ENCODE measurements around the gene EMILIN2.
"Not testable (repeated sequence)": the region's sequence is repeated elsewhere in the genome, so short reads cannot be mapped to it uniquely, and the experiment has no call there.

Gene EMILIN2

DNA sequence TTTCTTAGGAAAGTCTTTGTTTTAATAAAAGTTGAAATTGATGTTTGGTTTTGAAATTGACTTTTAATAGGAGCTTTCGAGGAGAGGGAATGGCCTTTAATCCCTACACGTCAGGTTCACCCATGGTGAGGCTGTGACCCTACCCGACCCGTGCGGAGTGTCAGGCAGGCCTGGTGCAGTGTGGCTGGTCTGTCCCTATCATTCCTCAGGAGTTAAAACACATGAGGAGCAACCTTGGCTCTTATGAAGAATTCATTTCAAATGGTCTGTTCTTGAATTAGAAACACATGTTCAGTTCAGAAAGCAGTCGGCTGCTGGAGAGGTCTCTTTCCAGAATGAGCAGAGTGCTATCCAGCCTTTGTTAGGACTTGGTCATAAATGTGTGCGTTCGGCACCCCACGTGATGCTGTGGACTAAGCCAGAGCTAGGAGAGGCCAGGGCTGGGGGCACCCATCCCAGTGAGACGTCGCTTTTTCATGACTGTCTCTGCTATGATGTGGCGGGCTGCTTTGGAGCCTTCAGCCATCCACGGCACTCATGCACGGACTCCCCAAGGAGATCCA is 54.7 kb downstream of the EMILIN2 start:
- no peak for DNase-seq

DNA sequence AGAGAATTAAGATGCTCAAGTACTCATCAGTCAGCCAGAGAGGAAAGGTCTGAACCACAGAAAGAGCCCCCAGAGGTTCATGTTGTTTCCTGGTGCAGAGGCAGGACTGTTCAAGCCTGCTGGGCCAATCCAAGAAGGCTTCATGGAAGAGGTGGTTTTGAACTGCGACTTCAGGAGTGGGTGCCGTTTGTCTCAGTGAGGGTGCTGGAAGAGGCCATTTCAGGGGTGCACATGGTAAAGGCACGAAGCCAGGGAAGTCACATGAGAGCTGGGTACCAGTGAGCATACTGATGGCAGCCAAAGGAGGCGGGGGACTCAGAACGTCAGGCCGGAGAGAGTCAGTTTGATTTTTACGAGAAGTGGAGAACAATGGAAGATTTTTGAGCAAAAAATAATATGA is 55.5 kb downstream of the EMILIN2 start:
- DNase-seq = no peak

DNA sequence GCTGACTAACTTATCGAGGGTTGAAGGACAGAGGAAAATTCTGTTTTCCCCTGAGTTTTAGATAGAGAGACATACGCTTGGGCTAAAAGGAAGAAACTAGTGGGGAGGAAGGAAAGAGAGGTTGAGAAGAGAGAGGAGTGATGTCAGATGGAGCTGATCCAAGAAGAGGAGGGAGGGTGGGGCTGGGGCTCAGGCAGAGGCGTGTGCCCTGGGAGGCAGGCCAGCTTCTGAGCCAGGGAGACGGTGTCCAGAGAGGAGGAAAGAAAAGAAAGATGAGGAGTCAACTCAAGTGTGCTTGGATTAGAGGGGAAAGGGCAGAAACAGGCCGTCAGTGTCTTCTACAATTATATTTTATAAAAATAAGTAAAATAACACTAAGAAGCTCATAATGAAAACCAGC is 56.2 kb downstream of the EMILIN2 start:
- no peak for DNase-seq

DNA sequence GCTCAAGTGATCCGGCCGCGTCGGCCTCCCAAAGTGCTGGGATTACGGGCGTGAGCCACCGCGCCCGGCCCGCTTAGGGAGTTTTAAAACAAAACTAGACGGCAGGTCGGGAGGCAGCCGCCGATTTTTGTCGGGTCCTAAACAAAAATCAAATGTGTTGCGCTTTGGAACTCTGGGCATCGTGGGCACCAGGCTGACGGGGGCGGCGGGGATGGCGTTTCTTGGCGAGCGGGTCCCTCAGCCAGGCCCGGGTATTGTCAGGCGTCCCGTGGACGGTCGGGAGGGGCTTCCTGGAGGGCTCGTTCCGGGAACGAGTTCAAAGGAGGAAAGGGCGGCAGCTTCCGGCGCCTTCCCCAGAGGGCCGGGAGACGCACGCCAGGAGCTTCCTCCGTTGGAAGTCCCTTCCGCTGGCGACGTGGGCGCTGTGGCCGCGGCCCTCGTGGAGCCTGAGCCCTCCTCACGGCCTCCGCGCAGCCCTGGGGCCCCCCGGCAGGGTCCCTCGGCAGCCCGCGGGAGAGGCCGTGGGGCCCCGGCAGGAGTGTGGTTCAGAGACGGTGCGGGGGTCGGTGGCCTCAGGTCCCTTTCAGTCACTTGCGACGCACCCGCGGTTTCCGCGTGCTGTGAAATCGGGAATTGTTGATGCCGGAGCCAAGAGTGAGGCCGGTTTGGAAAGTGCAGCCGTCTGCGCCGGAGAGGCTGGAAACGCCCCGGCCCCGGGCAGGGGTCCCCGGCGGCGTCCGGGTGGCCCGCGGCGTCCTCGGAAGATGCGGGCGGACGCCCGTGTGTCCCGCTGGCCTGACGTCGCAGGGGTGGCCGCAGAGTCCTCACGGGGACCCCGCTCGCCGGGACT is 59.3 kb downstream of the EMILIN2 start:
- DNase-seq = peak; percentile 65 to 72

DNA sequence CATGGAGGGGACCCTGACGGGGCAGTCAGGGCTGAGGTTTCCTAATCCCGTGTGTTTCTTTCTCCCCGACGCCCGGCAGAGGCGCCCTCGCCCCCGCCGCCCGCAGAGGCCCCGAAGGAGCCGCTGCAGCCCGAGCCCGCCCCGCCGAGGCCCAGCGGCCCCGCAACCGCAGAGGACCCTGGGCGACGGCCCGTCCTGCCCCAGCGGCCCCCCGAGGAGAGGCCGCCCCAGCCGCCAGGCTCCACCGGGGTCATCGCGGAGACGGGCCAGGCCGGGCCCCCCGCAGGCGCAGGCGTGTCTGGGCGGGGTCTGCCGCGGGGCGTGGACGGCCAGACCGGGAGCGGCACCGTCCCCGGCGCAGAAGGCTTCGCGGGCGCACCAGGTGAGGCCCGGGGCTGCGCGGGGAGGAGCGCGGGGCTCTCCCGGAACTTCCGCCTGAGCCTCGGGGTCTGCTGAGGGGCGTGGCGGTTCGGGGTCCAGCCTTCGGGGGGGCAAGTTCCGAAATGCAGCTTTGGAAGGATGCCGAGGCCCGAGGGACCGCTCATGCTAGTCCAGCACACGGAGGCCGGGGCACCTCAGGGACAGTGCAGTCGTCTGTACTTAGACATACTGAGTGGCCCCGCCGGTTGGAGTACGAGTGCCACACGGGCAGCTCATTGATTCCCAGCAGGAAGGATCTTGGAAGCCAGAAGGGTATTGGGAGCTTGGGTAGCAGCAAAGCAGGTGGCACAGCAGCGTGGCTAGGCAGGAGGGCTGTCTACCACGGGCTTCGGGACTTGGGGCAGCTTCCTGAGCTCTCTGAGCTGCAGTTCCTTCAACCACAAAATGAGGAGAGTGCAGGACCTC is 60.1 kb downstream of the EMILIN2 start:
- DNase-seq = peak; percentile 57 to 61

DNA sequence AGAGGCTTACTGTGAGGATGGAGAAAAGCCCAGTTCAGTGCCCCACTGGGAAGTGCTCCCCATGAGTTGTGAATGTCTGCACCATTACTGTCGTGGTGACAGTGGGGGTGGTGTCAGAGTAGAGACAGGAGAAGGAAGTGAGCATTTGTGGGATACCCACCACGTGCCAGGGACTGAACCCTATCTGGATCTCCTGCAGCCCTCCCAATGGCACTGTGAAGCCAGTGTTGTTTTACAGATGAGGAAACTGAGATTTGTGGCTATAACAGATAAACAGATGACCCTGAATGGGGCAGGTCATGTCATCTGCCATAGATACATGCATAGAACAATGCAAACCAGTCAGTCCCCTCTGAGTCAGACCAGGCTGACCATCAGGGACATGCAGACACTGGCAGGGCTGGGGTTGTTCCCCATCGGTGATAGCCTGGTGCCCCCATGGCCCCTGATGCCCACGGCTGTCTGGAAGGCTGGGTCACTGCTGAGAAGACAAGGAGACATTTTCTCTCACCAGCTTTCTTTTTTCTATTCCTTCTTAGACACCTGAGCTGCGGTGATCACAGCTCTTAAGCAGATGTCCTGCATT is 60.8 kb downstream of the EMILIN2 start:
- DNase-seq = no peak

DNA sequence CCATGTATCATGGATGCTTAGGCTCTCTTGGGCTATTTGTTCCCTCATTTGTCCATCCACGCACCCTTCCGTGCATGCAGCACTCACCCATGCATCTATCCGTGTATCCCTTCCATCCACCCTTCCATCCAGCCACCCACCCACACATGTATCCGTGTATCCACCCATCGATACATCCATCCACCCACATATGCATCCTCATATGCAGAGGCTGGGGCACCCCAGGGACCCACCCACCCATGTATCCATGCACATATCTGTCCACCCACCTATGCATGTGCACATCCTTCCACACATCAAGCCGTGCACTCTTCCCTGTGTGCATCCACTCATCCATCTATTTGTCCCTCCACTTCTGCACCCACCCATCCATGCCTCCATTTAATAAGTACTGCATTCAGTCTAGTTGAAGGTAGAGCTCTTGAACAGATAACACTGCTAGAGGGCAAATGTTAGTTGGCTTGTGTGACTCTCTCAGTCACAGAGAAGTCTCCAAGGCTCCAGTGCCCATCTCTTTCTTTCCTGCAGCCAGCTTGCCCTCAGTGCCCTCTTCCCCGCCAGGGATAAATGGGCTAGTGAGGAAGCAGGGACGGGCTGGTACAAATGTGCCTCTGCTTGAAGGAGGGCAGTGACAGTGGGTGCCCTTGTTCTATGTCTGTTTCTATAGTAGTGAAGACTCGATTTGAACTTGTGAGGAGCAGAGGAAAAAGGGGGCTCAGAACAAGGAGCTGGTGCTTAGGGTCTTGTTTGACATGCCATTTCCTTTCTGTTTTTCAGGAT is 61.5 kb downstream of the EMILIN2 start:
- DNase-seq = no peak

DNA sequence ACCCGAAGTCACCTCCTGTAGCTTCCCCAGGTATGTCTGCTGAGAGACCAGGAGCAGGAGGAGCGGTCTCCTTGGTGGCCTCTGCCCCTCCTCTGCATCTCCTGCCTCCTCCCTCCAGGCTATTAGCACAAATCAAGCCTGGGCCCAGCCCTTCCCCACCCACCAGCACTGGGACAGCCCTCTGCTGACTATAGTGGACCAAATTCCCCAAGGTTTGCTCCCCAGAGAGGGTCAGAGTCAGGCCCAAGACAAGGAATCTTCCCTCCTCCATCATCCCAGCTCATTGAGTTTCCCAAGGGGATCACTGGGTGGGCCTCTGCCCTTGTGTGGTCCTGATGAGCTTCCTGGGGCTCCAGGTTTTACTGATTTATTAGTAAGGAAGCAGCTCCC is 62.1 kb downstream of the EMILIN2 start:
- DNase-seq = no peak

DNA sequence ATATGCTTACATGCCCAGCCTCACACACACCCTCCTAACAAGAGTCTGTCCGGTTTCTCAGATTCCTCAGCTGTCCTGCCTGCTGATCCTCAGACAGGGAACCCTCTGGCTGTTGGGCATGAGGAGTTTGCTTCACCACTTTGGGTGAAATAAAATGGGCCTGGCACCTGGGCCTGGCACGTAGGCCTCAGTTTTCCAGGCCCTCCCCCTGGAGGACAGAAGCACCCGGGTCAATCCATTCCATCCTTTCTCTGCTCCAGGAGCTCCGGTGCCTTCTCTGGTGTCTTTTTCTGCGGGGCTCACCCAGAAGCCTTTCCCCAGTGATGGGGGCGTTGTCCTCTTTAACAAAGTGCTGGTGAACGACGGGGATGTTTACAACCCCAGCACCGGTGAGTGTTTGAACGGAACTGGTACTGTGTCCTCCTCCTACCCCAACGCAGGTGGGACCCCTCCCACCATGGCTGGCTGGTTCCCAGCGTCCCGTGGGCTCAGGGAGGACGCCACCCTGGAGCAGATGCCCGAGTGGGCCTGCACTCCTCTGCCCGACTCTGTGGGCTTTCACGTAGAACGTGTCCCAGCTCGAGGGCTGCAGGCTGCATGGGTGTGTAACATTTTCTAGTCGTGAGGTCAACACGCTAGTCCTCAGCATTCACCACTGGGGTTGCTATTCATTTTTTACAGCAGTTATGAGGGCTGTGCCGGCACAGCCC is 62.8 kb downstream of the EMILIN2 start:
- DNase-seq = no peak

DNA sequence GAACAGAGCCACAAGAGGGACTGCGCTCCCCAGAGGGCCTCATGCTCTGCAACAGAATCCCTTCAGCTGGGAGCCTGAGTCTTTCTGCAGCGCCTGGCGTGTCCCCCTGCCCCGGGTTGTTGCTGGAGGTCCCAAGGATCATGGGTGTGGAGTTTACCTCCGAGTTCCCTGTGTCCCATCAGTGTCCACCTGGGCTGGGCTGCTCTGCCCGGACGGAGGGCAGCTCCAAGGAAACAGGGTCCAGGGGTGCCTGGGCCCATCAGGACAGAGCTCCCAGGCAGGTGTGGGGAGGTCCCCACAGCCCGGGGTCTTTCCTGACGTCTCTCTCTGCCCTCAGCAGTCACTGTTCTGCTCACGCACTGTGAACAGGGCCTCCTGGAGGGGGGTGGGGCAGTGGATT is 63.5 kb downstream of the EMILIN2 start:
- DNase-seq = no peak

DNA sequence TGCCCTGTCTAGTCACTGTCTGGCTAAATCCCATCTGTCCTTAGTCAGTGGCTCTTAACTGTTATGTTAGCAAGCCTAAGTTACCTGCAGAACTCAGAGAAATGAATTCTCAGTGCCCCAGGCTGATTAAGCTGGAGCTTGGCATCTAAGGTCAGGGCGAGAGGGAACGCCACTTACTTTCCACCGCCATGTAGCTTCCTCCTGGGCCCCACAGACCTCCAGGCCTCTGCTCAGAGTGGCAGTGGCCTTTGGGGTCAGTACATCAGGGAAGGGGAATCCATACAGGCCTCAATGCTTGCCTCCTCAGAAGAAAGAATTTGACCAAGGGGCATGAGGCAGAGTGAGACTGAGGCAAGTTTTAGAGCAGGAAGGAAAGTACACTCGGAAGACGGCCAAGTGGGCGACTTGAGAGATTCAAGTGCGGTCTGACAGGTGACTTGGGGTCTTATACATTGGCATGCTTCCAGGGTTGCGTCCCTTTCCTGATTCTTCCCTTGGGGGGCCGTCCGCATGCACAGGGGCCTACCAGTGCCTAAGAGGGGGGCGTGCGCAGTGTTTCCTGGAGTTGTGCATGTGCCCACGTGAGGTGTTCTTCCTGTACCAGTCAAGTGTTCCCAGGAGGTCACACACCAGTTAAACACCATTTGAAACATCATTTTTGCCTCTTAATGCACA is 64.1 kb downstream of the EMILIN2 start:
- DNase-seq = no peak

DNA sequence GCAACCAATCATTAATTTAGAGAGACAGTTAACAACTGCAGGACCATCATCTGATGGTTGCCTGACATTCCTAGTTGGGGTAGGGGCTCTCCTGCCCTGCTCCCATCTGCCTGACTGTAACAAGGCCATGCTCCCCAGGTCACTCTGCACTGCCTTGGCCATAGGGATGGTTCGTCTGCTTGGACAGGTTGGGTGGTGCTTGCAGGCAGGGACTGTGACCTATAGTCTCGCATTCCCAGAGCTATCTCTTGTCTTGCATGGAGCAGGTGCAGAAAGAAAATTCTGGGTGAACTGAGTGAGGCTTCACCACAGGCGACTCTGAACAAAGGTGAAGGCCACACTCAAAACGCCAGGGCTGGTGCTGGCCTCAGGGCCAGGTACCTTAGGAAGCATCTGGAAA is 64.7 kb downstream of the EMILIN2 start:
- no peak for DNase-seq

DNA sequence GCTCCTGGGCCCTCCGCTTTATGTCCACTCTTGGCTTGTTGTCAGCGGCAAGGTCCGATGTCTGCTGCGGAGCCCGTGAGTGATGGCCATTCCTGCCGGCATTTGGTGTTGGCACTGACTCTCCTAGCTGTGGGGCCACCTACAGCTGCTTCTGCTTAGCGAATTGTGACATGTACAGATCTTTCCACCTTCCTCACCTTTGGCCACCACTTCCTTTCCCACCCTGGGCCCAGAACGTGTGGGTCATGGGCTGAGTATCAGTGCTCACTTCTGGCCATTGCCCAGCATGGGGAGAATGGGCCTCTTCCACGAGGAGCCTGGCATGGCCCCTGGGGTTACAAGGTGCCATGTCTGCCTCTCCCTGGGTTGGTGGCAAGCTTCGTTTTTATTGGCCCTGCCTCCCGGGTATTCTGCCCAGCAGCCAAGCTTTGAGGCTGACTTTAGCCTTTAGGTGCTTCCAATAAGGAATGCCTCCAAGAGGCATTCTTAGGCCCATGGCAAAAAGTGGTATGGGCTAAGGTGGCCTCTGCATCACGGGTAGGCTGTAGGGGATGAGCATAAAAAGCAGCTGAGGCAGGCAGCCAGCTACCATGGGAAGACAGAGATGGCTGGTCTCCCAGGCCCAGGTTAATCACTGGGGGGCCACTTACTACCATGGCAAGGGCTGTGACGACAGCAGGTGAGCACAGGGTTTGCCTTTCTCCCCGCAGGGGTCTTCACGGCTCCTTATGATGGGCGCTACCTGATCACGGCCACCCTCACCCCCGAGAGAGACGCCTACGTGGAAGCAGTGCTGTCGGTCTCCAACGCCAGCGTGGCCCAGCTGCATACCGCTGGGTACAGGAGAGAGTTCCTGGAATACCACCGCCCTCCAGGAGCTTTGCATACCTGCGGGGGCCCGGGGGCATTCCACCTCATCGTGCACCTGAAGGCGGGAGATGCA is 65.8 kb downstream of the EMILIN2 start:
- DNase-seq = no peak

DNA sequence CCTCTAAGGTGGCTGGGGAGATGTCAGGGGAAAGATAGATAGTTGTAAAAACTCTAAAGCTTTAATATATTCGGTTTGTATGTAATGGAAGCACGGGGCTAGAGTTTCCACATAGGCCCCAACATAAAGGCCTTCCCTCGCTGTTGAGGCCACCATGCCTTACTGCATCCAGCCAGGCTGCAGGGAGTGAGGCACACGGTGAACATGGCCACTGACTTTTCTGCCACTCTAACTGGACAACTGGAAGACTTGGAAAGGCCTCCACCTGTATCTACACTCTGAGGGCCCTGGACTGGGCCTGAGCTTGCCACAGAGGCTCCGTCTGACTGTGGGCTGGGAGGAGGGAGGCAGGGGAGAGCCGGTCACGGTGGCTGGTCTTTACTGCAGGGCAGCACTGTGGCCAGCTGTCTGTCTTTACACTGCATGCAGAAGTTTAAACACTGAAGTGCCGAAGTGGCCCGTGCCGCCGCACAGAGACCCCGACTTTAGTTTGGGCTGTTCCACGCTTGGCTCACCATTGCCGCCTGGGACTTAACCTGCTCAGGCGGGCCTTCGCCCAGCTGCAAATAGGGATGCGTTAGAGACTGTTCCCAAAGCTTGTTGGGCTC is 66.7 kb downstream of the EMILIN2 start:
- DNase-seq = no peak

DNA sequence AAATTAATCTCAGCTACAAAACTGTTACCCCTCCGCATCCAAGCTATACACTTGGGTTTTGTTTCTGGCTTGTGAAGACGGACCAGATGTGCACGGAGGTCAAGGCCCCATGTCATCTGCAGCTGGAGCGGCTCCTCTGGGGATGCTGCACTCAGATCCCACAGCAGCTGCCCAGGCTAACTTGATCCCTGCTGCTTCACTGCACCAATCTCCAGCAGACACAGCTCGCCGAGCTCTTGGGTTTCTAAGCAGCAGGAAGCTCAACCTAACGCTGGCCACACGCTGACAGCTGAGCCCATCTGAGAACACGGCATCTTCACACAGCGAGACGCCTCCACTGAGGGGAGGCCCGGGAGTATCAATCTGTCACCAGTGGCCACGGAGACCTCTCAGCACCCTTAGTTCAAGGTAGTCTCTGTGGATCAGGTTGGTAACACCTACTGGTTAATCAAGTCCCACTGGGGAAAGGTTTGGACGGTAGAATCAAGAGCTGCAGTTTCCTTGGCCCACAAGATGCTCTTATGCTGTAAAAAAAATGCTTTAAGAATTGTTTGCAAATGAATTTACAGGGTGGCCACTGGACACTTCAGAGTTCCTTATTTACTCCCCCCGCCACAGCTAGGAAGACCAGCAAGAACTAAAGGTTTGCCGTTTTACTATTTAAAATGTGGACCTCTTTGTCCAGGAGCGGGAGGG is 67.5 kb downstream of the EMILIN2 start:
- DNase-seq = no peak

DNA sequence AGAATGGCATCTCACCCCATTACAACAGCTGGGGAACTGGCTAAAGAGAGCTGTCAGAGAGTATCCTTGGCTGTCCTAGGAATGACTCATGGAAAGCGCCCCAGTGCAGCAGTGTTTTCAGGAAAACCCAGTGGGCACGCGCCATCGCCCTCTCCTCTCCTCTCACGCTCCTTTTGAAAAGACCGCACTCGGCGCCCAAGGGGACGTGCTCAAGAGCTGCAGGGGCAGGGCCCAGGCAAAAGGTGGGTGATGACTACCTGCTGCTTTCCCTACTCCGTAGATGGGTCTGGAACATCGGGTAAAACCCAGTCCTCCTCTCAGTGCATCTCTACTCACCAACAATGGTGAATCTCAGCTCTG is 68.1 kb downstream of the EMILIN2 start:
- no peak for DNase-seq

DNA sequence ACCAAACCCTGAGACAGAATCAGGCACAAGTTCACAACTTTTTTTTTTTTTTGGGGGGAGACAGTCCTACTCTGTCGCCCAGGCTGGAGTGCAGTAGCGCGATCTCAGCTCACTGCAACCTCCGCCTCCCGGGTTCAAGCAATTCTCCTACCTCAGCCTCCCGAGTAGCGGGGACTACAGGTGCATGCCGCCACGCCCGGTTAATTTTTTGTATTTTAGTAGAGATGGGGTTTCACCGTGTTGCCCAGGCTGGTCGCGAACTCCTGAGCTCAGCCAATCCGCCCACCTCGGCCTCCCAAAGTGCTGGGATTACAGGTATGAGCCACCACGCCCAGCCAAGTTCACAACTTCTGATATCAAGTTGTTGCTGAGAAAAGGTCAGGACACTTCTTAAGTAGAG is 68.7 kb downstream of the EMILIN2 start:
- DNase-seq = not testable (repeated sequence)

DNA sequence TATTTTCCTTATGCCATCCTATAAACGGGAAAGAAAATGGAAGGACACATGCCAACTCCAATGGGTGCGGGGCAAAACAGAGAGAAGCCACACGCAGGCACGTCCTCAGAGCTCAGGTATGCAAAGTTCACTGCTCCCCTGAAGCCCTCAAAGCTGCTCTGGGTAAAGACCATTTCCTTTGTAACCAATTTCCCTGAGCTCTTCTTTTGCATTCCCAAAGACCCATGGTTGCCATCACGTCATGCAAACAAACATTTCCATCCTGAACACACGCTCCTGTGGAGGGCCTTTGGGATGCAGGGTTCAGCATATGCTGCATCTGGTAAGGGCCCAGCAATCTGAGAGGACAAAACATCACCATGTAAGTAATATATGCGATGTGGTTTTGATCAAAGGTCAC is 69.4 kb downstream of the EMILIN2 start:
- no peak for DNase-seq

Data from activated CD4-positive, alpha-beta T cell treated with anti-CD3 and anti-CD28 coated beads, Interleukin-2, amount 50 U/mL, for 48 hours (primary cell).